DND-41 (cell line): ENCODE data around the gene SURF6.

ENCODE experiments used
- EZH2 ChIP-seq: IDR thresholded peaks from 3 replicates; pipeline ENCODE4 v1.6.1; 2012; ENCODE audit warnings: borderline replicate concordance, low read depth, mild to moderate bottlenecking, moderate library complexity, low read length, inconsistent platforms; ENCODE audit not compliant: severe bottlenecking
- TF ChIP-seq, protein P1 (sequence below): IDR thresholded peaks from 2 replicates; pipeline ENCODE4 v1.5.1; 2012; ENCODE audit warnings: borderline replicate concordance, low read length, moderate library complexity, mild to moderate bottlenecking; ENCODE audit not compliant: poor library complexity, severe bottlenecking; ENCODE audit errors: extremely low read depth

DNA sequence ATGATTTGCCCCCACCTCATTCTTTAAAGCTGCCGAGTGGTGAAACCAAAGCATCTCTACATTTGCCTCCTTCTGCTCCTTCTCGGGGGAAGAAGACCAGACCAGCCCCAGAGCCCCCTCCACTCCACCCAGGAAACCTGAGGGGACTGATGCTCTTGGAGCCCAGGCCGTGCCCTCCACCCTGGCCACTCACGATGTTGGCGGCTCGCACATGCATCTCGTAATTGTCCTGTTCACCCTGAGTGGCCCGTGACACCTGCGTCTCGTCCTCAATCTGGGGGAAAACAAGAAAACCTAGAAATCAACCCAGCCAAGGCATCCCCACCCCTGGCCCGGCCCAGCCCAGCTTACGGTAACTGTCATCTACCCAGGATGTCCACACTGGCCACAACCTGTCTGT, 9.0 kb upstream of the SURF6 start:
- TF ChIP-seq, protein P1, sequence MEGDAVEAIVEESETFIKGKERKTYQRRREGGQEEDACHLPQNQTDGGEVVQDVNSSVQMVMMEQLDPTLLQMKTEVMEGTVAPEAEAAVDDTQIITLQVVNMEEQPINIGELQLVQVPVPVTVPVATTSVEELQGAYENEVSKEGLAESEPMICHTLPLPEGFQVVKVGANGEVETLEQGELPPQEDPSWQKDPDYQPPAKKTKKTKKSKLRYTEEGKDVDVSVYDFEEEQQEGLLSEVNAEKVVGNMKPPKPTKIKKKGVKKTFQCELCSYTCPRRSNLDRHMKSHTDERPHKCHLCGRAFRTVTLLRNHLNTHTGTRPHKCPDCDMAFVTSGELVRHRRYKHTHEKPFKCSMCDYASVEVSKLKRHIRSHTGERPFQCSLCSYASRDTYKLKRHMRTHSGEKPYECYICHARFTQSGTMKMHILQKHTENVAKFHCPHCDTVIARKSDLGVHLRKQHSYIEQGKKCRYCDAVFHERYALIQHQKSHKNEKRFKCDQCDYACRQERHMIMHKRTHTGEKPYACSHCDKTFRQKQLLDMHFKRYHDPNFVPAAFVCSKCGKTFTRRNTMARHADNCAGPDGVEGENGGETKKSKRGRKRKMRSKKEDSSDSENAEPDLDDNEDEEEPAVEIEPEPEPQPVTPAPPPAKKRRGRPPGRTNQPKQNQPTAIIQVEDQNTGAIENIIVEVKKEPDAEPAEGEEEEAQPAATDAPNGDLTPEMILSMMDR = no peak
- no peak for TF ChIP-seq EZH2
